ENCODE results near the gene SPAG16. TPM values are rescaled to one million over a fixed set of nuclear protein-coding genes. Genes with fewer than 3 reads are reported as not detected.

SPAG16 gene
- total RNA-seq, 1 experiment from 2014 or later: 17.3 TPM

- Histone ChIP-seq H4K91ac (ENCODE audit: insufficient read length, low read depth, low read length) (no peak overlapping the region), H2BK15ac (ENCODE audit: low read depth, low read length) (no peak overlapping the region), H3K14ac (ENCODE audit: insufficient read depth, low read length) (no peak overlapping the region), H3K27ac (ENCODE audit: insufficient read length, low read depth, low read length) (no peak overlapping the region), H3K9ac (ENCODE audit: extremely low read depth, insufficient read length, low read length) (no peak overlapping the region), H3K18ac (ENCODE audit: insufficient read length, low read depth, low read length) (no peak overlapping the region), H3K56ac (ENCODE audit: insufficient read length, low read depth, low read length) (no peak overlapping the region), H3K79me2 (ENCODE audit: insufficient read depth, low read length) (no peaks in the 10 kb centered on the region), H2BK20ac (ENCODE audit: low read depth, low read length, poor library complexity, severe bottlenecking) (no peak overlapping the region), H2BK12ac (ENCODE audit: insufficient read length, low read depth, low read length) (no peak overlapping the region), H3K4me2 (ENCODE audit: insufficient read depth, insufficient read length, low read length) (no peak overlapping the region), H4K8ac (replicated peaks; ENCODE audit: insufficient read length, low read depth, low read length) (no peak overlapping the region), H3K27me3 (ENCODE audit: insufficient read depth, low read length) (no peaks in the 10 kb centered on the region), H2AFZ (ENCODE audit: low read length) (no peak overlapping the region), H3T11ph (ENCODE audit: low read length) (no peak overlapping the region), H2AK5ac (ENCODE audit: insufficient read length, low read length) (no peak overlapping the region), H2BK5ac (ENCODE audit: insufficient read length, low read length) (no peak overlapping the region), H4K5ac (ENCODE audit: insufficient read length, low read depth, low read length) (no peak overlapping the region), H3K23me2 (ENCODE audit: insufficient read length, low read depth, low read length, poor library complexity, severe bottlenecking) (no peaks in the 10 kb centered on the region), H3K9me3 (ENCODE audit: control insufficient read depth, low read depth, low read length) (no peaks in the 10 kb centered on the region), H2BK120ac (ENCODE audit: low read depth, low read length, poor library complexity, severe bottlenecking) (no peak overlapping the region), H3K4ac (ENCODE audit: low read depth, low read length) (no peak overlapping the region), H4K20me1 (ENCODE audit: control insufficient read depth, insufficient read depth, insufficient read length) (no peaks in the 10 kb centered on the region), H3K79me1 (ENCODE audit: insufficient read depth, low read depth, low read length, poor library complexity, severe bottlenecking) (no peaks in the 10 kb centered on the region), H3K4me1 (ENCODE audit: insufficient read depth, low read length) (no peaks in the 10 kb centered on the region), H3K23ac (ENCODE audit: insufficient read length, low read depth, low read length) (no peak overlapping the region)
- no peak for DNase-seq
- H3K4me3 Mint-ChIP-seq: no peak overlapping the region
- no peaks in the 10 kb centered on the region for H3K27me3 Mint-ChIP-seq (ENCODE audit: low read depth)
- WGBS (ENCODE audit: extremely low coverage, insufficient read length, low lambda C conversion rate): no CpG with 5 or more reads among the region's 5 CpGs
- peaks cover 0 to 10% of the 10 kb centered on the region in 2 experiments; a peak in 3 of 5 replicates for H3K9me3 Mint-ChIP-seq
- H3K36me3 Mint-ChIP-seq (ENCODE audit: insufficient read depth in 1 of 3, low read depth in 3 of 3): peaks cover 0 to under 1% (median 0%) of the 10 kb centered on the region in 3 experiments; a peak in 3 of 7 replicates
- no peak overlapping the region for H3K27ac Mint-ChIP-seq
- TF ChIP-seq CTCF (conservative IDR thresholded peaks at IDR 0.05): no peak
- no peaks in the 10 kb centered on the region for H3K4me1 Mint-ChIP-seq
Observed at GRCh38 chr2:213627054-213627710, 342.9 kb downstream of the SPAG16 start.

Measured in H9 (cell line).